ENCODE measurements around the gene MBD5.
A peak's percentile ranks its signal among the peaks of the same experiment; 100 is the strongest.

The MBD5 gene

DNA sequence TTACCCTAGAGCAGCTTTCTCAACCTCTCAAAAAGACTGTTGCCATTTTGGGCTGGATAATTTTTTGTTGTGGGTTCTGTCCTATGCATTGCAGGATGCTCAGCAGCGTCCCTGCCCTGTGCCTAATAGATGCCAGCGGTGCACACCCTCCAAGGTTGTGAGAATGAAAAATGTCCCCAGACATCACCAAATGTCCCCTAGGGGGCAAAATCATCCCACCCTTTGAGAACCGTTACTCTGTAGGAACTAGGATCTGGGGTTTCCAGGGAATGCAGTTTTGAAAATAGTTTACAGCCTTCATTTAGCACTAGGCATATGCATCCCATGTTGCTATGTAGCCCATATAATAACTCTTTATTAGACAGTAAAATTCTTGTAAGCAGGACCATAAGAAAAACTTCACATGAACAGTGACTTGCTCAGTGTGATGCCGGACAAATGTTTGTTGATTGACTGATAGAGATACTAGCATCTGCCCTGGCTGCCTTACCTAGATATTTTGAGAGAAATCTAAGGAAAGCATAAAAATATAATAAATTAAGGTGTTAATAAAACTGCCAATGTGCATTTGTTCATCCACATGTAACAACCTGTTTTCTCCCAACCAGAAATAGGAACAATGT, 544.5 kb downstream of the MBD5 start:
- TF ChIP-seq, protein P1, sequence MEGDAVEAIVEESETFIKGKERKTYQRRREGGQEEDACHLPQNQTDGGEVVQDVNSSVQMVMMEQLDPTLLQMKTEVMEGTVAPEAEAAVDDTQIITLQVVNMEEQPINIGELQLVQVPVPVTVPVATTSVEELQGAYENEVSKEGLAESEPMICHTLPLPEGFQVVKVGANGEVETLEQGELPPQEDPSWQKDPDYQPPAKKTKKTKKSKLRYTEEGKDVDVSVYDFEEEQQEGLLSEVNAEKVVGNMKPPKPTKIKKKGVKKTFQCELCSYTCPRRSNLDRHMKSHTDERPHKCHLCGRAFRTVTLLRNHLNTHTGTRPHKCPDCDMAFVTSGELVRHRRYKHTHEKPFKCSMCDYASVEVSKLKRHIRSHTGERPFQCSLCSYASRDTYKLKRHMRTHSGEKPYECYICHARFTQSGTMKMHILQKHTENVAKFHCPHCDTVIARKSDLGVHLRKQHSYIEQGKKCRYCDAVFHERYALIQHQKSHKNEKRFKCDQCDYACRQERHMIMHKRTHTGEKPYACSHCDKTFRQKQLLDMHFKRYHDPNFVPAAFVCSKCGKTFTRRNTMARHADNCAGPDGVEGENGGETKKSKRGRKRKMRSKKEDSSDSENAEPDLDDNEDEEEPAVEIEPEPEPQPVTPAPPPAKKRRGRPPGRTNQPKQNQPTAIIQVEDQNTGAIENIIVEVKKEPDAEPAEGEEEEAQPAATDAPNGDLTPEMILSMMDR (IDR thresholded peaks at IDR 0.05; ENCODE audit: low read depth, low read length, missing control alignments), result peak; percentile 10
- DNase-seq (ENCODE audit: extremely low read depth, low read depth), result no peak
- no peak overlapping the region for H3K4me3 ChIP-seq (replicated peaks; ENCODE audit: low read depth, low read length)

All from HFF-Myc (cell line).